Suprapubic skin (tissue), 4 donors: ENCODE data around the gene LMOD1. TPM values are rescaled to one million over a fixed set of nuclear protein-coding genes. Genes with fewer than 3 reads are reported as not detected.
"Not testable (repeated sequence)": the region's sequence is repeated elsewhere in the genome, so short reads cannot be mapped to it uniquely, and the experiment has no call there.

ENCODE experiments used
- DNase-seq, 2 donors: peaks; one replicate each; pipeline ENCODE4 v3.0.0-alpha.2; 2019; ENCODE audit warnings: low spot score in 2 of 2
- H3K27ac ChIP-seq: fragments of 200-600 bp; sonication (generic); one replicate; pipeline ENCODE4 v1.5.1; 2019
- H3K27me3 ChIP-seq: fragments of 200-600 bp; sonication (generic); one replicate; pipeline ENCODE4 v1.5.1; 2019
- H3K36me3 ChIP-seq: fragments of 200-600 bp; sonication (generic); one replicate; pipeline ENCODE4 v1.5.1; 2019
- H3K4me1 ChIP-seq: fragments of 200-600 bp; sonication (generic); one replicate; pipeline ENCODE4 v1.5.1; 2019
- H3K4me3 ChIP-seq: fragments of 200-600 bp; sonication (generic); one replicate; pipeline ENCODE4 v1.5.1; 2019; ENCODE audit warnings: mild to moderate bottlenecking
- H3K9me3 ChIP-seq: fragments of 200-600 bp; sonication (generic); one replicate; pipeline ENCODE4 v1.5.1; 2019
- CTCF ChIP-seq, 2 donors: fragments of 200-600 bp in 1 of 2; fragments of 450-650 bp in 1 of 2; sonication (generic) in 1 of 2; IDR thresholded peaks; one replicate each; pipeline ENCODE4 v1.5.1; 2016 to 2019; ENCODE audit warnings: antibody characterized with exemption in 2 of 2, mild to moderate bottlenecking in 1 of 2, moderate library complexity in 1 of 2
- EP300 ChIP-seq: sonication (generic); formaldehyde crosslinking; IDR thresholded peaks from one replicate; pipeline ENCODE4 v1.6.1; 2017; ENCODE audit warnings: antibody characterized with exemption
- POLR2A ChIP-seq, 2 donors: fragments of 450-650 bp; IDR thresholded peaks; one replicate each; pipeline ENCODE4 v1.6.1; 2017; ENCODE audit warnings: antibody characterized with exemption in 2 of 2, mild to moderate bottlenecking in 2 of 2, moderate library complexity in 2 of 2
- POLR2AphosphoS5 ChIP-seq, 3 donors: sonication (generic); formaldehyde crosslinking; IDR thresholded peaks; one replicate each; pipeline ENCODE4 v1.6.1; 2017; ENCODE audit warnings: antibody characterized with exemption in 3 of 3
- WGBS: methylation state at CpG from one replicate; pipeline ENCODE4 v1.1.5; 2018; 5-methylcytosine and 5-hydroxymethylcytosine counted together
- total RNA-seq, 4 donors: library from RNA; depleted of rRNA; stranded (reverse); fragments of >200 nt; gene quantifications; one replicate each; pipeline ENCODE4 v1.1.0, GENCODE V29; 2016

LMOD1 gene
- total RNA-seq, 4 donors from 2014 or later = 13.0 to 29.9 (median 18.1) TPM

- Histone ChIP-seq H3K4me3 (no peak overlapping the region), H3K27me3 (no peaks in the 10 kb centered on the region), H3K36me3 (peaks cover 91% of the 10 kb centered on the region), H3K27ac (no peak overlapping the region), H3K9me3 (no peaks in the 10 kb centered on the region), H3K4me1 (no peaks in the 10 kb centered on the region)
- TF ChIP-seq CTCF (IDR thresholded peaks at IDR 0.05) (no peak), EP300 (no peak), POLR2AphosphoS5 (IDR thresholded peaks at IDR 0.05) (no peak)
- no peak for DNase-seq
- WGBS = 97% methylated on average over 7 of the region's 10 CpGs
Measured at GRCh38 chr1:201870397-201870796, 76.0 kb downstream of the LMOD1 start.

- 93% methylated on average over 7 of the region's 7 CpGs for WGBS
- no peaks in the 10 kb centered on the region for H3K27me3 ChIP-seq
- H3K9me3 ChIP-seq = no peaks in the 10 kb centered on the region
- TF ChIP-seq POLR2AphosphoS5 (IDR thresholded peaks at IDR 0.05) (no peak), CTCF (IDR thresholded peaks at IDR 0.05) (no peak), EP300 (no peak), POLR2A (IDR thresholded peaks at IDR 0.05) (no peak)
- DNase-seq = no peak
- H3K27ac ChIP-seq = no peak overlapping the region
- H3K4me3 ChIP-seq = no peak overlapping the region
- H3K4me1 ChIP-seq = no peaks in the 10 kb centered on the region
- H3K36me3 ChIP-seq = peaks cover 74% of the 10 kb centered on the region
Measured at GRCh38 chr1:201861448-201861847, 84.9 kb downstream of the LMOD1 start.

- peaks cover 78% of the 10 kb centered on the region for H3K36me3 ChIP-seq
- no peak overlapping the region for H3K4me3 ChIP-seq
- DNase-seq = no peak
- H3K27me3 ChIP-seq = no peaks in the 10 kb centered on the region
- H3K9me3 ChIP-seq = no peaks in the 10 kb centered on the region
- TF ChIP-seq EP300 (no peak), POLR2A (IDR thresholded peaks at IDR 0.05) (no peak), POLR2AphosphoS5 (IDR thresholded peaks at IDR 0.05) (no peak), CTCF (IDR thresholded peaks at IDR 0.05) (no peak)
- H3K4me1 ChIP-seq = no peaks in the 10 kb centered on the region
- H3K27ac ChIP-seq = no peak overlapping the region
- 72% methylated on average over 5 of the region's 5 CpGs for WGBS
Measured at GRCh38 chr1:201859424-201859823, 86.9 kb downstream of the LMOD1 start.

- not testable (repeated sequence) for DNase-seq, H3K9me3 ChIP-seq, H3K4me3 ChIP-seq, H3K27ac ChIP-seq, H3K27me3 ChIP-seq, H3K4me1 ChIP-seq
- H3K36me3 ChIP-seq = peaks cover 87% of the 10 kb centered on the region
- WGBS = 100% methylated on average over 2 of the region's 2 CpGs
Measured at GRCh38 chr1:201856722-201857121, 89.6 kb downstream of the LMOD1 start.

GRCh38 chr1:201851949-201852348 lies 94.4 kb downstream of the LMOD1 start:
- 97% methylated on average over 1 of the region's 1 CpG for WGBS
- TF ChIP-seq POLR2A (IDR thresholded peaks at IDR 0.05) = no peak
- TF ChIP-seq POLR2AphosphoS5 (IDR thresholded peaks at IDR 0.05) = no peak
- TF ChIP-seq CTCF (IDR thresholded peaks at IDR 0.05) = no peak
- no peak for TF ChIP-seq EP300
- no peak overlapping the region for H3K4me3 ChIP-seq
- H3K9me3 ChIP-seq = no peaks in the 10 kb centered on the region
- no peak for DNase-seq
- H3K36me3 ChIP-seq = peaks cover 90% of the 10 kb centered on the region
- no peaks in the 10 kb centered on the region for H3K27me3 ChIP-seq
- peaks cover 6% of the 10 kb centered on the region for H3K4me1 ChIP-seq
- H3K27ac ChIP-seq = no peak overlapping the region

GRCh38 chr1:201850053-201850397 lies 96.3 kb downstream of the LMOD1 start:
- no peak for DNase-seq
- Histone ChIP-seq H3K4me3 (no peak overlapping the region), H3K9me3 (no peaks in the 10 kb centered on the region), H3K27ac (no peak overlapping the region), H3K27me3 (no peaks in the 10 kb centered on the region), H3K36me3 (peaks cover 71% of the 10 kb centered on the region), H3K4me1 (peaks cover 7% of the 10 kb centered on the region)
- no peak for TF ChIP-seq CTCF (IDR thresholded peaks at IDR 0.05)
- TF ChIP-seq EP300 = no peak
- TF ChIP-seq POLR2AphosphoS5 (IDR thresholded peaks at IDR 0.05) = no peak
- TF ChIP-seq POLR2A (IDR thresholded peaks at IDR 0.05) = no peak
- 42% methylated on average over 1 of the region's 1 CpG for WGBS
